ENCODE data around the gene DOK4. TPM values are rescaled to one million over a fixed set of nuclear protein-coding genes. Genes with fewer than 3 reads are reported as not detected.

DOK4 gene
- 1 to 10 TPM; 5.0 to 6.2 TPM for total RNA-seq

DNA sequence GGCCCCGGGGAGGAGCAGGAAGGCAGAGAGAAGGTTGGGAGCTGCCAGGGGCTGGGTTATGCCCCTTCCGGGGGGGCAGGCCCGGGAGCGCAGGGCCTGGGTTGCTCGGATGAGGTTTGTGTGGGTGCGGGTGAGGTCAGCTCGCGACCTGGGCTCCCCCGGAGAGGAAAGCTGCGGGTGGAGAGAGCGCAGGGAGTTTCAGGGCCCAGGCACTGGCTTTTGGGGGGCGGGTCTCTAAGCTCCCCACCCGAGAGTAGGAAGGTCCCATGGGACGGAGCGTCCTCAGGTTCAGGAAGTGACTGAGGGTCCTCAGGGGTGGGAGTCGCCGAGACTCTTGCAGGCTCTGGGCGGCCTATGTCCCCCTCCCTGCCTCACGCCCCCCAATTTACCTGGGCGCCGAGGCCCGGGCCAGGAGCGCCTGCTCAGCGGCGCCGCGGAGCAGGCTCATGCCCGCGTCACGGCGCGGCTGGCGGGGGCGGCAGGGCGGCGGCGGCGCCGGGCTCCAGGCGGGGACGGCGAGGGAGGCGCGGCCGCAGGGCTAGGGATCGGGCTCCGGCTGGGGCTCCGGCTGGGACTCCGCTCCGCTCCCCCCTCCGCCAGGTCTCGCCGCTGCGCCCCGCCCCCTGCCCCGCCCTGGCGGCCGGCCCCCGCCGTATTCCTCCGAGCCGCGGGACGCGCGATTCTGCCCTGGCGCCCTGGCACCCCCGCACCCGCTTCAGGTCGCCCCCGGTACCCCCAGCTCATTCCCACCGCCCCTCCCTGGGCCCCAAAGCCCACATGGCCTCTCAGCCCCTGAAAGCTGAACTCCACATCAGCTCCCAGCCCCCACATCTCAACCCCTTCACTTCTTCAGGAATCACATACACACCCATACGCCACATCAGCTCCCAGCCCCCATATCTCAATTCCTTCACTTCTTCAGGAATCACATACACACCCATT is at the start of gene DOK4:
TSS of gene DOK4 (minus strand) at position 578 of the 942 bp plus-strand sequence. CDS start 6,986 bp downstream, outside the sequence.
- Mint-ChIP-seq H3K4me1 (ENCODE audit: low read depth) (peaks cover 18% of the 10 kb centered on the region), H3K27me3 (ENCODE audit: low read depth) (no peaks in the 10 kb centered on the region), H3K27ac (peak within 1 kb of the TSS; percentile 63), H3K36me3 (ENCODE audit: low read depth) (no peaks in the 10 kb centered on the region), H3K9me3 (no peaks in the 10 kb centered on the region), H3K4me3 (peak within 1 kb of the TSS; percentile 77)
- intact Hi-C loops (cut with micrococcal nuclease): loop anchor here (1.0 kb wide), 3 partner anchors 10 to 51 kb away; partner anchors contain the start of gene POLR2C
- CTCF ChIA-PET: interaction anchor here (0.5 to 3.6 kb wide), 7 partner anchors 10 to 98 kb away, joined by 3 to 22 read pairs (median 4); partner anchors contain the start of gene POLR2C
- DNase-seq: peak; percentile 79

GRCh38 chr16:57535680-57536305 is 49.5 kb upstream of the DOK4 start:
- Mint-ChIP-seq H3K4me3 (peak overlapping the region; percentile 85), H3K27me3 (ENCODE audit: low read depth) (no peaks in the 10 kb centered on the region), H3K27ac (peak overlapping the region; percentile 88), H3K9me3 (no peaks in the 10 kb centered on the region), H3K4me1 (ENCODE audit: low read depth) (peaks cover 70% of the 10 kb centered on the region), H3K36me3 (ENCODE audit: low read depth) (no peaks in the 10 kb centered on the region)
- peak; percentile 97 for DNase-seq
- intact Hi-C loops (cut with micrococcal nuclease): loop anchor here (1.0 to 10.0 kb wide), 9 partner anchors 88 to 1093 kb away; partner anchors contain the start of genes CFAP20, CIAPIN1, CNOT1 and COQ9
- CTCF ChIA-PET: interaction anchor here (1.2 to 6.4 kb wide), 2 partner anchors 17 to 88 kb away, joined by 3 to 35 read pairs; partner anchors contain the start of genes CIAPIN1 and COQ9

DNA sequence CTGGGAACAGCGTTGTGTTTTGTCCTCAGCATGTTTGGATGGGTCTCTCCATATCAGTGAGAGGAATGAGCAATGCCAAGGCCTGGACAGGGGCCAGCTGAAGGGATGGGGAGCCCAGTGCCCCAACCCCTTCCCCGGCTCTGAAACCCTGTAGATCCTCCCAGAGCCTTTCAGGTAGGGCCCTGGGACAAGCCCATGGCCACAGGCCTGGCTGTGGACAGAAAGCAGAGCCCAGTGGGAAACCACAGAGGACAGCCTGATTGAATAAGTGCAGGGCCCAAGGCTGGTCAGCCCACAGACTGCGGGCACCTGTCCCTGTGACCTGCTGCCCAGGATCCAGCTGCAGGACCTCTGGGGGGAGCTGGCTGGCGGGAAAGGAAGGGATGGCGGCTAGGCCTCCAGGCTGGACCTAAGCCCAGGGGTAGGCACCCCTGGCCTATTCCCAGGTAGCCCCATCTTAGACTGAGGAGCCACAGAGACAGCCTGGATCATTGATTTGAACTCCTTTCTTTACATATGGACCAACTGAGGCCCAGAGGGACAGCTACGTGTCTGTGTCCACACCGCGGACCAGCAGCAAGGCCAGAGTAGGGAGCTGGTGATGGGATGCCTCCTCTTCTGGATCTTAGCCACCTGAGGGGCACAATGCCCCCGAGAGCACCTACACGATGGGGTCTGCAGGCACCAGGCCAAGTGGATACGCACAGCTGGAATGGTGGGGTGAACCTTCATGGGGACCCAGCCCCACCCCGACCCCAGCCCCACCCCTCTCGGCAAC is 48.8 kb upstream of the DOK4 start:
- CTCF ChIA-PET: interaction anchor here (1.2 to 6.4 kb wide), 2 partner anchors 16 to 87 kb away, joined by 3 to 35 read pairs; partner anchors contain the start of genes CIAPIN1 and COQ9
- DNase-seq: peak; percentile 3
- H3K27ac Mint-ChIP-seq: peak overlapping the region; percentile 88
- no peaks in the 10 kb centered on the region for H3K36me3 Mint-ChIP-seq (ENCODE audit: low read depth)
- no peaks in the 10 kb centered on the region for H3K9me3 Mint-ChIP-seq
- intact Hi-C loops (cut with micrococcal nuclease): loop anchor here (5.0 to 10.0 kb wide), 6 partner anchors 410 to 923 kb away; partner anchors contain the start of genes CFAP20 and HERPUD1
- H3K4me3 Mint-ChIP-seq: peak overlapping the region; percentile 85
- no peaks in the 10 kb centered on the region for H3K27me3 Mint-ChIP-seq (ENCODE audit: low read depth)
- H3K4me1 Mint-ChIP-seq (ENCODE audit: low read depth): peaks cover 77% of the 10 kb centered on the region

- Mint-ChIP-seq H3K4me3 (peak overlapping the region; percentile 43), H3K4me1 (ENCODE audit: low read depth) (peaks cover 84% of the 10 kb centered on the region), H3K36me3 (ENCODE audit: low read depth) (no peaks in the 10 kb centered on the region), H3K27ac (peak overlapping the region; percentile 50), H3K27me3 (ENCODE audit: low read depth) (no peaks in the 10 kb centered on the region), H3K9me3 (no peaks in the 10 kb centered on the region)
- intact Hi-C loops (cut with micrococcal nuclease): loop anchor here (10.0 kb wide), 4 partner anchors 410 to 600 kb away; partner anchors contain the start of genes CFAP20 and HERPUD1
- peak; percentile 7 for DNase-seq
- CTCF ChIA-PET: interaction anchor here (1.2 to 6.4 kb wide), 2 partner anchors 16 to 87 kb away, joined by 3 to 35 read pairs; partner anchors contain the start of genes CIAPIN1 and COQ9
Observed at GRCh38 chr16:57534337-57534880, 48.1 kb upstream of the DOK4 start.

DNA sequence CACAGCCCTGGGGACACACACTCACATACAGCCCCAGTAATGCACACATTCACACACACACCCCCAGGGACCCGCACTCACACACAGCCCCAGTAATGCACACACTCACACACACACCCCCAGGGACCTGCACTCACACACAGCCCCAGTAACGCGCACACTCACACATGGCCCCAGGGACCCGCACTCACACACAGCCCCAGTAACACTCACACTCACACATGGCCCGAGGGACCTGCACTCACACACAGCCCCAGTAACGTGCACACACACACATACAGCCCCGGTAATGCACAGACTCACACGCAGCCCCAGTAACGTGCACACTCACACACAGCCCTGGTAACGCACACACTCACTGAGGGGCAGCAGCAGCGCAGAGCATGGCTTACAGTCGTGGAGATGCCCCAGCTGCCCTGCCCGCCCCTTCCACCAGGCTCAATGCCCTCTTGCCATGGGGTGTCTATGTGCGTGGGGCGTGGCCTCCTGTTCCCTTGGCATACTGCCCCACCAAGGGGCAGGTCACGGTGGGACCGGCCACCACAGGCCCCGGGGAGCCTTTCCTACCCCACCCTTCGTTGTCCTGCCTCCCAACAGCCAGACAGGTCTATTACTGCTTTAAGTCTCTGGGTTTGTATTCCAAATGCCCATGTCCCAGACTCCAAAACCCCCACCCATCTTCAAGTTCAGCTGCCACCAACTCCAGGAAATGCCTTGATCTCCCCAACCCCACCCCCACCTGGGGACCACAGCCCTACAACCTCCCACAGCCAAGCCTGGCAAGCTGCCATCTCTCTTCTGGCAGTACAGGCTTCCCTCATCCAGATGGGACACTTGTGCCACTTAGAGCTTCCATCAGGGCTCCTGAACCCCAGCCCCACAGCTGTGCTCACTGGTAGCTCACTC is 47.4 kb upstream of the DOK4 start:
- Mint-ChIP-seq H3K4me1 (ENCODE audit: low read depth) (peaks cover 78% of the 10 kb centered on the region), H3K27ac (peak overlapping the region; percentile 50), H3K27me3 (ENCODE audit: low read depth) (no peaks in the 10 kb centered on the region), H3K4me3 (peak overlapping the region; percentile 43), H3K9me3 (no peaks in the 10 kb centered on the region), H3K36me3 (ENCODE audit: low read depth) (no peaks in the 10 kb centered on the region)
- peak; percentile 51 for DNase-seq
- CTCF ChIA-PET: interaction anchor here (6.4 kb wide), 1 partner anchor 15 kb away, joined by 35 read pairs; no protein-coding TSS in a partner anchor
- intact Hi-C loops (cut with micrococcal nuclease): loop anchor here (10.0 kb wide), 4 partner anchors 409 to 599 kb away; partner anchors contain the start of genes CFAP20 and HERPUD1

- H3K4me1 Mint-ChIP-seq (ENCODE audit: low read depth): peaks cover 64% of the 10 kb centered on the region
- CTCF ChIA-PET: interaction anchor here (0.6 to 6.4 kb wide), 4 partner anchors 14 to 70 kb away, joined by 3 to 35 read pairs (median 3); partner anchors contain the start of genes DOK4 and POLR2C
- intact Hi-C loops (cut with micrococcal nuclease): loop anchor here (10.0 kb wide), 4 partner anchors 407 to 597 kb away; partner anchors contain the start of genes CFAP20 and HERPUD1
- DNase-seq: no peak
- no peaks in the 10 kb centered on the region for H3K9me3 Mint-ChIP-seq
- H3K4me3 Mint-ChIP-seq: no peak overlapping the region
- H3K27me3 Mint-ChIP-seq (ENCODE audit: low read depth): no peaks in the 10 kb centered on the region
- H3K27ac Mint-ChIP-seq: peak overlapping the region; percentile 8
- H3K36me3 Mint-ChIP-seq (ENCODE audit: low read depth): no peaks in the 10 kb centered on the region
Observed at GRCh38 chr16:57532266-57532625, 46.0 kb upstream of the DOK4 start.

DNA sequence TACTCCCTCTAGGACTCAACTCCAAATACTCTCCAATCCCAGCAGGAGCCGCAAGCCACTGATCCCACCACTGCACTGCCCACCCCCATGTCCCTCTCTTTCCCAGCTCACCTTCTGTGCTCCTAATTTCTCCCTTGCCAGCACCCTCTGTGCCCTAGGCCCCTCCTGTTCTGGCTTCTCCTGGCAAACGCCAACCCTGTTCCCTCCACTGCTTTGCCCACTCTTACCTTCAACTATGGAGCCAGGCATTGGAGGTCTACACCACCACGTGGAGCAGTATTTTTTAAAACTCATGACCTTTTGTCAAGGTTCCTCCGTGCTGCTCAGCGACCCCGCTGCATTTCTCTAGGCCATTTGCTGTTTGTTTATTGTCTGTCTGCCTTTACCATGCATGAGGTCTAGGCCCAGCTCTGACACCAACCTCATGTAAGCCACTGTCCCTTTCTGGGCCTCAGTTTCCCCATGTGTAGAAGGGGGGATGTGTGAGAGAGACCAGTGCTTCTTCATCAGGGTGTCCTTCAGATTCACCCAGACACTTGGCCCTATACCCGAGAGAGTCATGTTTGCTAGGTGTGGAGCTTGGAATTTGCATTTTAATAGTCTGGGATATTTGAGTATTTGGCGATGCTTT is 45.5 kb upstream of the DOK4 start:
- Mint-ChIP-seq H3K36me3 (ENCODE audit: low read depth) (no peaks in the 10 kb centered on the region), H3K9me3 (no peaks in the 10 kb centered on the region), H3K4me1 (ENCODE audit: low read depth) (peaks cover 59% of the 10 kb centered on the region), H3K27me3 (ENCODE audit: low read depth) (no peaks in the 10 kb centered on the region), H3K4me3 (no peak overlapping the region), H3K27ac (peak overlapping the region; percentile 95)
- intact Hi-C loops (cut with micrococcal nuclease): loop anchor here (10.0 kb wide), 4 partner anchors 407 to 597 kb away; partner anchors contain the start of genes CFAP20 and HERPUD1
- CTCF ChIA-PET: interaction anchor here (0.6 to 6.4 kb wide), 4 partner anchors 13 to 70 kb away, joined by 3 to 35 read pairs (median 3); partner anchors contain the start of genes DOK4 and POLR2C
- DNase-seq: peak; percentile 4

GRCh38 chr16:57531253-57531575 is 44.9 kb upstream of the DOK4 start:
- DNase-seq: no peak
- intact Hi-C loops (cut with micrococcal nuclease): loop anchor here (10.0 kb wide), 4 partner anchors 406 to 596 kb away; partner anchors contain the start of genes CFAP20 and HERPUD1
- Mint-ChIP-seq H3K9me3 (no peaks in the 10 kb centered on the region), H3K4me1 (ENCODE audit: low read depth) (peaks cover 59% of the 10 kb centered on the region), H3K4me3 (peak overlapping the region; percentile 72), H3K27me3 (ENCODE audit: low read depth) (no peaks in the 10 kb centered on the region), H3K27ac (peak overlapping the region; percentile 95), H3K36me3 (ENCODE audit: low read depth) (no peaks in the 10 kb centered on the region)
- CTCF ChIA-PET: interaction anchor here (1.8 to 6.4 kb wide), 2 partner anchors 11 to 13 kb away, joined by 8 to 35 read pairs; no protein-coding TSS in a partner anchor

GRCh38 chr16:57530522-57531252 is 44.4 kb upstream of the DOK4 start:
- H3K9me3 Mint-ChIP-seq: no peaks in the 10 kb centered on the region
- H3K4me1 Mint-ChIP-seq (ENCODE audit: low read depth): peaks cover 58% of the 10 kb centered on the region
- no peaks in the 10 kb centered on the region for H3K27me3 Mint-ChIP-seq (ENCODE audit: low read depth)
- peak overlapping the region; percentile 95 for H3K27ac Mint-ChIP-seq
- CTCF ChIA-PET: interaction anchor here (0.6 to 1.8 kb wide), 3 partner anchors 11 to 111 kb away, joined by 3 to 8 read pairs (median 3); no protein-coding TSS in a partner anchor
- intact Hi-C loops (cut with micrococcal nuclease): loop anchor here (10.0 kb wide), 4 partner anchors 406 to 596 kb away; partner anchors contain the start of genes CFAP20 and HERPUD1
- H3K36me3 Mint-ChIP-seq (ENCODE audit: low read depth): no peaks in the 10 kb centered on the region
- DNase-seq: peak; percentile 10
- H3K4me3 Mint-ChIP-seq: peak overlapping the region; percentile 72

Measured in activated naive CD4-positive, alpha-beta T cell treated with anti-CD3 and anti-CD28 coated beads for 36 hours (primary cell).